GM21529 (cell line): ENCODE data around the gene RAD51B.

Source experiments
- ATAC-seq: cut with Tn5 transposase; IDR thresholded peaks from one replicate; pipeline ENCODE4 v1.9.1; 2021; ENCODE audit not compliant: unreplicated experiment

RAD51B gene

GRCh38 chr14:68576031-68576430 is 756.5 kb downstream of the RAD51B start:
- no peak for ATAC-seq

GRCh38 chr14:68576496-68577244 is 757.1 kb downstream of the RAD51B start:
- ATAC-seq, result no peak

- no peak for ATAC-seq
Observed at GRCh38 chr14:68577802-68578541, 758.4 kb downstream of the RAD51B start.

- ATAC-seq, result no peak
Observed at GRCh38 chr14:68578597-68578996, 759.0 kb downstream of the RAD51B start.

- ATAC-seq, result no peak
Observed at GRCh38 chr14:68580096-68580645, 760.6 kb downstream of the RAD51B start.

- ATAC-seq, result no peak
Observed at GRCh38 chr14:68580671-68581070, 761.1 kb downstream of the RAD51B start.

GRCh38 chr14:68583548-68584280 is 764.1 kb downstream of the RAD51B start:
- ATAC-seq, result no peak

GRCh38 chr14:68584786-68585185 is 765.2 kb downstream of the RAD51B start:
- ATAC-seq, result no peak

GRCh38 chr14:68585690-68586089 is 766.1 kb downstream of the RAD51B start:
- ATAC-seq, result no peak

GRCh38 chr14:68586896-68587751 is 767.5 kb downstream of the RAD51B start:
- no peak for ATAC-seq

GRCh38 chr14:68587931-68588330 is 768.4 kb downstream of the RAD51B start:
- no peak for ATAC-seq

- ATAC-seq, result no peak
Observed at GRCh38 chr14:68589447-68590200, 770.0 kb downstream of the RAD51B start.

- ATAC-seq, result no peak
Observed at GRCh38 chr14:68590201-68590522, 770.6 kb downstream of the RAD51B start.

- no peak for ATAC-seq
Observed at GRCh38 chr14:68591786-68592185, 772.2 kb downstream of the RAD51B start.

GRCh38 chr14:68592948-68593556 is 773.5 kb downstream of the RAD51B start:
- no peak for ATAC-seq

- no peak for ATAC-seq
Observed at GRCh38 chr14:68593806-68594536, 774.4 kb downstream of the RAD51B start.

GRCh38 chr14:68594737-68595380 is 775.3 kb downstream of the RAD51B start:
- no peak for ATAC-seq

- ATAC-seq, result no peak
Observed at GRCh38 chr14:68596211-68596610, 776.6 kb downstream of the RAD51B start.
